RCC 7860 (cell line): ENCODE results near the gene CACNA2D4.
"Not testable (repeated sequence)": the region's sequence is repeated elsewhere in the genome, so short reads cannot be mapped to it uniquely, and the experiment has no call there.

Experiments used
- DNase-seq: peaks from one replicate; pipeline ENCODE4 v3.0.0-alpha.2; 2015; ENCODE audit warnings: low spot score
- FAIRE-seq: peaks from 2 replicates; lab custom pipeline; 2012; peaks lifted over from hg19 to GRCh38; lab: Jason Lieb, UNC

CACNA2D4 gene, protein sequence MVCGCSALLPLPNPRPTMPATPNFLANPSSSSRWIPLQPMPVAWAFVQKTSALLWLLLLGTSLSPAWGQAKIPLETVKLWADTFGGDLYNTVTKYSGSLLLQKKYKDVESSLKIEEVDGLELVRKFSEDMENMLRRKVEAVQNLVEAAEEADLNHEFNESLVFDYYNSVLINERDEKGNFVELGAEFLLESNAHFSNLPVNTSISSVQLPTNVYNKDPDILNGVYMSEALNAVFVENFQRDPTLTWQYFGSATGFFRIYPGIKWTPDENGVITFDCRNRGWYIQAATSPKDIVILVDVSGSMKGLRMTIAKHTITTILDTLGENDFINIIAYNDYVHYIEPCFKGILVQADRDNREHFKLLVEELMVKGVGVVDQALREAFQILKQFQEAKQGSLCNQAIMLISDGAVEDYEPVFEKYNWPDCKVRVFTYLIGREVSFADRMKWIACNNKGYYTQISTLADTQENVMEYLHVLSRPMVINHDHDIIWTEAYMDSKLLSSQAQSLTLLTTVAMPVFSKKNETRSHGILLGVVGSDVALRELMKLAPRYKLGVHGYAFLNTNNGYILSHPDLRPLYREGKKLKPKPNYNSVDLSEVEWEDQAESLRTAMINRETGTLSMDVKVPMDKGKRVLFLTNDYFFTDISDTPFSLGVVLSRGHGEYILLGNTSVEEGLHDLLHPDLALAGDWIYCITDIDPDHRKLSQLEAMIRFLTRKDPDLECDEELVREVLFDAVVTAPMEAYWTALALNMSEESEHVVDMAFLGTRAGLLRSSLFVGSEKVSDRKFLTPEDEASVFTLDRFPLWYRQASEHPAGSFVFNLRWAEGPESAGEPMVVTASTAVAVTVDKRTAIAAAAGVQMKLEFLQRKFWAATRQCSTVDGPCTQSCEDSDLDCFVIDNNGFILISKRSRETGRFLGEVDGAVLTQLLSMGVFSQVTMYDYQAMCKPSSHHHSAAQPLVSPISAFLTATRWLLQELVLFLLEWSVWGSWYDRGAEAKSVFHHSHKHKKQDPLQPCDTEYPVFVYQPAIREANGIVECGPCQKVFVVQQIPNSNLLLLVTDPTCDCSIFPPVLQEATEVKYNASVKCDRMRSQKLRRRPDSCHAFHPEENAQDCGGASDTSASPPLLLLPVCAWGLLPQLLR

GRCh38 chr12:1918081-1918883, at the start of gene CACNA2D4:
CACNA2D4 (minus strand) TSS chr12:1918652; CDS start chr12:1918473, 179 bp downstream.
- DNase-seq (no peak), FAIRE-seq (no peak)

- FAIRE-seq: no peak
Observed at GRCh38 chr12:1966561-1967226, 48.2 kb upstream of the CACNA2D4 start.

DNA sequence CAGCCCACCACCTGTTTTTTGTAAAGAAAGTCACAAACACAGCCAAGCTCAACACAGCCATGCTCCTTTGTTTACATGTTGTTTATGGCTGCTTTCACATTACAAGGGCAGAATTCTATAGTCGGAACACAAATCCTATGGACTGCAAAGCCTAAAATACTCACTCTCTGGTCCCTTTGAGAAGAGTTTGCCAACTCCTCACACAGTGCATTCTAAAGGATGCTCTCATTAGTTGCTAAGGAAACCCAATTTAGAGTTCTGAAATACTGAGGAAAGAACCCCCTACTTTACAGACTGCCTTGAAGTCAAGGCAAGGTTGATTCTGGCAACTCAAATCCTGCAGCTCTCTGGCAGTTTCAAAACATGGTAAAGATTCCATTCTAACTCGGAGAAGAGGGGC, 47.5 kb upstream of the CACNA2D4 start:
- no peak for FAIRE-seq

More at GRCh38 chr12:1966561-1967226, 48.2 kb upstream of the CACNA2D4 start:
- no peak for DNase-seq

GRCh38 chr12:1962051-1963020, 43.9 kb upstream of the CACNA2D4 start:
- no peak for DNase-seq
- no peak for FAIRE-seq

More for the DNA sequence above, 47.5 kb upstream of the CACNA2D4 start:
- no peak for DNase-seq

GRCh38 chr12:1956716-1957115, 38.3 kb upstream of the CACNA2D4 start:
- FAIRE-seq (no peak), DNase-seq (no peak)

- FAIRE-seq (no peak), DNase-seq (no peak)
Observed at GRCh38 chr12:1949771-1950470, 31.5 kb upstream of the CACNA2D4 start.

- FAIRE-seq (no peak), DNase-seq (no peak)
Observed at GRCh38 chr12:1948883-1949282, 30.4 kb upstream of the CACNA2D4 start.

DNA sequence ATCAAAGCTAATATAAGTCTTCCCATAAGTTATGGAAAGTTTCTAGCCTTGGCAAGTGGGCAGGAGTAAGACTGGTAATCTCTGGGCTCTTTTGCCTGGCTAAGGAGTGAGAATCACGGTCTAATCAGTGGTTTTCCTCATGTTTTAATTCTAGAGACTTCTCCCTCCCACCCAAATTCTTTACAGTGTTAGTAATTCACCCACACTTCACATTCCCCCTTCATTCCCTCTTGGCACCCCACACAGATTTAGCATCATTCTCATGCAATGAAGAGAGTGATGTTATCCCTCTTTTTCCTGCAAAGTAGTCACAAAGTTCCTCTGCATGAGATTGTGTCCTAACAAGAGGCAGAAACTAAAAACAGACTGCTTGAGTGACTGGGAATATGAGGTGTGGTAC, 28.6 kb upstream of the CACNA2D4 start:
- FAIRE-seq: no peak
- DNase-seq: no peak

DNA sequence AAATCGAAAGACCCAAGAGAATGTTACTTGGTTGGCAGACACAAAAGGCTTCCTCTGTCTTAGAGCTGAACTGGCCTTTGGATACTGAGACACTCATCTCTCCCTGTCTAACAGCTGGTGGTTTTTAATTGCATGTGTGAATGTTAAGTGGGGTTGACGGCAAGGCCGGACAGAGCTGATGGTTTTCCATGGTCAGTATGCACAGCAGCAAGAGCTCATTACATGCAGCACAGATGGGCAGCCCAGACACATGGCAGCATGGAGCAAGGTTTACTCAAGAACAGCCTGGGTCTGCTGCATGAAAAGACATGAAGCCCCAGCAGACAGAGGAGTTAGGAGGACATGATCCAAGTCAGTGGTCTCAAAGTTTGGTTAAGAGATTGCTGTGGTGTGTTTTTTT, 27.8 kb upstream of the CACNA2D4 start:
- no peak for FAIRE-seq
- no peak for DNase-seq

DNA sequence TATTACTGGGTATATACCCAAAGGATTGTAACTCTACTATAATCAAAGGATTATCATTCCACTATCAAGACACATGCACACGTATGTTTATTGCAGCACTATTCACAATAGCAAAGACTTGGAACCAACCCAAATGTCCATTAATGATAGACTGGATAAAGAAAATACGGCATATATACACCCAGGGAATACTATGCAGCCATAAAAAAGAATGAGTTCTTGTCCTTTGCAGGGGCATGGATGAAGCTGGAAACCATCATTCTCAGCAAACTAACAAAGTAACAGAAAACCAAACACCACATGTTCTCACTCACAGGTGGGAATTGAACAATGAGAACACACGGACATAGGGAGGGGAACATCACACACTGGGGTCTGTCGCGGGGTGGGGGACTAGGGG, 27.1 kb upstream of the CACNA2D4 start:
- FAIRE-seq, DNase-seq: not testable (repeated sequence)

DNA sequence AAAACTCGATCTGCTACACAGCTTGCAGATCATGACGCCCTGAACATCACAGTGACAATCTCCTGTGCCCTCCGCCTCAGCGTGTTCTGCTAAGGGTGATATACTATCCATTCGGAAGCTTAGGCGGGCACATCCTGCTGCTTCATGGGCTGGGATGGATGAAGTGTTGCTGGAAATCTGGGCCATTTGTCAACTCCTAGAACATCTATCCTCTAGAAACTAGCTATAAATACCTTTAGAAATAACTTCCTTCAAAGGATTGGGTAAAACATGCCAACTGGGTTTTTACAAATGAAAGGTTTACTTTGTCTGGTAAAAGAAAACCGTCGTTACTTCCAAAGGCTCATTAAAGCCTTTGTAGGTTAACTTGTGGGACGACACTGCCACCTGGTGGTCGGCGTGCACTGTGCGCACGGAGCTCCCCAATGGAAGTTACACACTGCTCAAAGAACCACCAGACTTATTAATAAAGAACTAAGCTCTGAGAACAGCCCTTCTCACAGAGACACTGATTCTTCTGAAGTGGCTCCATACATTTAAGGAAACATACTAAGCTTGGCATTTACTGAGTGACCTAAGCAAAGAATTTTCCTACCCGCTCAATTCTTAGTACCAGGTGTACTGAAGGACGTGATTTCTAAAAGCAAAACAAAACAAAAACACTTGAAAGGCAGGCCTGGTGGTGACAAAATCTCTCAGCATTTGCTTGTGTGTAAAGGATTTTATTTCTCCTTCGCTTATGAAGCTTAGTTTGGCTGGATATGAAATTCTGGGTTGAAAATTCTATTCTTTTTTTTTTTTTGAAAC, 21.6 kb upstream of the CACNA2D4 start:
- peak; percentile 38 for DNase-seq

GRCh38 chr12:1939331-1939730, 20.9 kb upstream of the CACNA2D4 start:
- DNase-seq (no peak), FAIRE-seq (no peak)

More for the DNA sequence above, 21.6 kb upstream of the CACNA2D4 start:
- peak; percentile 38 for FAIRE-seq

DNA sequence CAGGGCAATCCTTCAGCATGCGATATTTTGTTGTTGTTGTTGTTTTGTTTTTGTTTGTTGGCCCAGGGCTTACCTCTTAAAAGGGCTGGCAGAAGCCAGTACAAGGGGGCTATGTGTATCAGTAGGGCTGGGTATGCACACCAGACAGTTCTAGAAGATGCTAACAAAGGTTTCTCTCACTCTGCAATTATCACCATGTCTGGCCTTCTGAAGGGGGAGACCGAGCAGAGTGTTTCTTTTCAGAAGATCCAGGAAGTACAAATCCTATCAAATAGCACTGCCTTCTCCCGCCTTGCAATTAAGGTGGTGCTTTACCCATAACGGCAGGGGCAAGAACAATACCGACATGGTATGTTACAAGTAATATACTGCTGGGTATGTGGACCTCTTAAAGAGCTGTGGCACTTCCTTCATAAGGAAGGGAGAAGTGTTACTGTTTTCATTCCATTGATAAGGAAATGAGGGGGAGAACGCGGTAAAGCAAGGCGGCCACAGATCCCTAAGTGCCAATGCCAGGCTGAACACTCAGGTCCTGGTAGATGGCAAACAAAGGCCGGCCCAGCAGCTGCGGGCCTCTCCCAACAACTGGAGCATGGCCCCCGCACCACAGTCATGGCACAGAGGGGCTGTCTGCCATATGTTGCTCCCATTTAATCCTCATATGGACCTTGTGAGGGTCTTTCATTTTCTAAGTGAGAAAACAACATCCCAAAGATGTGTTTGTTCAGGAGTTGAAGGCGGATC, 19.2 kb upstream of the CACNA2D4 start:
- FAIRE-seq (no peak), DNase-seq (no peak)

- FAIRE-seq: no peak
- DNase-seq: peak; percentile 5
Observed at GRCh38 chr12:1936406-1937320, 18.2 kb upstream of the CACNA2D4 start.

DNA sequence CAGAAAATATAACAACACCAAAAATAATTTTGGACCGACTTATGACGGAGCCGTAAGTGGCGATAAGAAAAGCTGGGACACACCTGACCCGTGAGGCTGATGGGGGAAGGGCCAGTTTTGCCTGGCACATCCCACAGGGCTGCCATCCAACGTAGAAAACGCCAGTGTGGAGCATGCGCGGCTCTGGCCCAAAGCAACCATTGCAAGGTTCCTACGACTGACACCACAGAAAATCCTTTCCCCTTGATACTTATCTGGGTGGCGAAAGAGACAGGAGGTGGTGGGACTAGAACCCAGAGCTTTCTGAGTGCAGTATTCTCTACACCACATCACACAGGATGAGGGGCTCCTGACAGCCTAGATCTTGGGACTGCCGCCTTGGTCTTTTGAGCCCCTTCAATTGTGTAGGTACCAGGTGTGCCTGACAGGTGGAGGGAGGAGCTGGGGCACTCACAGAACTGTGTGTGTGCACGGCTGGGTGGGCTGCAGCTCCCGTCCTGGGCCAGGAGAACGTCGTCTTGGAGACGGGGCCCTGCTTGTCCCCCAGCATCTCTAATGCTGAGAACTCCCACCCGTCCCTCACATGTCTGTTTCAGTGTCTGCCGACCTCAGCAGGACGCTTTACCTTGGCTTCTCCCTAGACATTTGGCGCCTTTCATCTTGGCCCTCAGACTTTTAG, 17.4 kb upstream of the CACNA2D4 start:
- DNase-seq (no peak), FAIRE-seq (no peak)
